ENCODE measurements around the gene EPS8L3. TPM values are rescaled to one million over a fixed set of nuclear protein-coding genes. Genes with fewer than 3 reads are reported as not detected.

Gene EPS8L3
- polyA plus RNA-seq, 1 of the 3 experiments (the other 2 are of a cell fraction): not detected

DNA sequence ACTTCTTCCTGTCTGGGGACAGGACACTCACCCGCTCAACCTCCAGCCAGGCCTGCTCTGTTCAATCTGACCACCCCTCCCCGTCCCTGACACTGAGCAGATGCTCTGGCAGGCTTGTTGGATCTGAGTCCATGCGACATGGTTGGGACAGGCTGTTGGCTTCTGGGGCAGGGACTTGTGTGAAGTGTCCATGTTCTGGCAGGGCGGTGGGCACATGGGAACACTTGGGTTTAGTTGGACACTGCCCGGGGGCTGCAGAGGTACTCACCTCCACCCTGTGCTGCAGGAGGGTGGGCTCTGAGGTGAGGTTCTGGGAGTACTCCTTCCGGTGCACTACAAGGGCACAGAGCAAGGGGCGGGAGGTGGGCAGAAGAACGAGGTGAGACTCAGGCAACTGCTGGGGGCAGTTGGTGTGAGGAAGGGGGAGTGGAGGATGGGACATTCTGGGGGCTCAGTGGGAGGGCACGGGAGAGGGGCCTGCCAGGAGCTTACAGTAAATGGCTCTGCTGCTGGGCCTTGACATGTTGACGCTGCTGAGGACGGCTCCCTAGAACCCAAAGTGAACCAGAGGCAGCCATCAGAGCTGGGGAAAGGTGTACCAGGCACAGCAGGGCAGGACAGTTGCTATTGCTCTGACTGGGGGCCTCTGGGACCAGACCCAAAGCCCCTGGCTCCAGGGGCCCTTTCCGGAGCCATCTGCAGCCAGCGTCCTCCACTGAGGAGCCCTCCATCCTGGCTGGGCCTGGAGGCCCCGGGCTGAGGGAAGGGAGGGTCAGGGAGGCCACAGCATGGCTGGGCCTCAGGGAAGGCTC, 2.3 kb downstream of the EPS8L3 start:
- Histone ChIP-seq H3K79me2 (ENCODE audit: insufficient read depth) (no peaks in the 10 kb centered on the region), H3F3A (replicated peaks; ENCODE audit: insufficient read depth) (no peaks in the 10 kb centered on the region), H3K4me3 (ENCODE audit: low read depth in 2 of 2, low read length in 1 of 2) (no peak overlapping the region), H3K27ac (ENCODE audit: low read depth in 2 of 2, low read length in 1 of 2) (no peak overlapping the region; a peak in 1 of 4 replicates), H3K27me3 (ENCODE audit: insufficient read depth) (no peaks in the 10 kb centered on the region), H2AFZ (ENCODE audit: low read depth) (no peak overlapping the region), H3K4me1 (ENCODE audit: control insufficient read depth in 1 of 2, insufficient read depth in 2 of 2, low read depth in 1 of 2, low read length in 1 of 2) (peaks cover 4 to 15% of the 10 kb centered on the region in 2 experiments; a peak in 2 of 4 replicates), H3K36me3 (replicated peaks in 1 of 2; ENCODE audit: control insufficient read depth in 1 of 2, insufficient read depth in 2 of 2, low read length in 1 of 2) (no peaks in the 10 kb centered on the region), H3K4me2 (no peak overlapping the region), H4K20me1 (ENCODE audit: insufficient read depth) (no peaks in the 10 kb centered on the region), H3K9me2 (no peaks in the 10 kb centered on the region), H3K9me3 (no peaks in the 10 kb centered on the region), H3K9ac (no peak overlapping the region)
- CTCF ChIA-PET: interaction anchor here (1.0 to 5.2 kb wide), 6 partner anchors 12 to 229 kb away, joined by 3 to 36 read pairs (median 6); partner anchors contain the start of gene AHCYL1
- TF ChIP-seq EP300 (IDR thresholded peaks at IDR 0.05; ENCODE audit: borderline replicate concordance in 1 of 2, low read depth in 1 of 2, low read length in 1 of 2): no peak
- TF ChIP-seq ZBTB33 (IDR thresholded peaks at IDR 0.05; ENCODE audit: borderline replicate concordance, low read depth): no peak
- TF ChIP-seq FOXM1 (IDR thresholded peaks at IDR 0.05; ENCODE audit: low read depth): no peak
- no peak for TF ChIP-seq RFX5 (IDR thresholded peaks at IDR 0.05; ENCODE audit: low read length)
- no peak for TF ChIP-seq CHD2 (IDR thresholded peaks at IDR 0.05; ENCODE audit: low read length, partially characterized antibody)
- no peak for TF ChIP-seq GATA2 (CRISPR knock-in tag; IDR thresholded peaks at IDR 0.05)
- TF ChIP-seq MXI1 (IDR thresholded peaks at IDR 0.05; ENCODE audit: low read depth, low read length): no peak
- TF ChIP-seq SIN3A (IDR thresholded peaks at IDR 0.05; ENCODE audit: borderline replicate concordance, low read depth, low read length): no peak
- no peak for TF ChIP-seq SMC3 (IDR thresholded peaks at IDR 0.05; ENCODE audit: low read depth, low read length)
- no peak for TF ChIP-seq RAD21 (IDR thresholded peaks at IDR 0.05; ENCODE audit: low read length)
- TF ChIP-seq EZH2phosphoT487 (IDR thresholded peaks at IDR 0.05; ENCODE audit: borderline replicate concordance, low read depth): no peak
- TF ChIP-seq GABPA (IDR thresholded peaks at IDR 0.05; ENCODE audit: low read depth): no peak
- POLR2A ChIA-PET: no interaction called here
- WGBS (ENCODE audit: low lambda C conversion rate): 86% methylated on average over 8 of the region's 14 CpGs
- DNase-seq: peak; percentile 28

GRCh38 chr1:109760581-109761226, 3.0 kb downstream of the EPS8L3 start:
- no peak overlapping the region for H3K9ac ChIP-seq
- H3F3A ChIP-seq (replicated peaks; ENCODE audit: insufficient read depth): no peaks in the 10 kb centered on the region
- POLR2A ChIA-PET: no interaction called here
- H4K20me1 ChIP-seq (ENCODE audit: insufficient read depth): no peaks in the 10 kb centered on the region
- no peak overlapping the region for H3K27ac ChIP-seq (ENCODE audit: low read depth in 2 of 2, low read length in 1 of 2)
- CTCF ChIA-PET: interaction anchor here (0.9 to 2.4 kb wide), 7 partner anchors 10 to 229 kb away, joined by 3 to 16 read pairs (median 5); partner anchors contain the start of gene AHCYL1
- no peaks in the 10 kb centered on the region for H3K27me3 ChIP-seq (ENCODE audit: insufficient read depth)
- no peak overlapping the region for H3K4me3 ChIP-seq (ENCODE audit: low read depth in 2 of 2, low read length in 1 of 2)
- peaks cover 4 to 15% of the 10 kb centered on the region in 2 experiments; a peak in 2 of 4 replicates for H3K4me1 ChIP-seq (ENCODE audit: control insufficient read depth in 1 of 2, insufficient read depth in 2 of 2, low read depth in 1 of 2, low read length in 1 of 2)
- no peaks in the 10 kb centered on the region for H3K9me2 ChIP-seq
- no peak overlapping the region for H3K4me2 ChIP-seq
- no peak for DNase-seq
- 71% methylated on average over 6 of the region's 7 CpGs for WGBS (ENCODE audit: low lambda C conversion rate)
- no peak overlapping the region for H2AFZ ChIP-seq (ENCODE audit: low read depth)
- no peaks in the 10 kb centered on the region for H3K9me3 ChIP-seq
- H3K79me2 ChIP-seq (ENCODE audit: insufficient read depth): no peaks in the 10 kb centered on the region
- no peaks in the 10 kb centered on the region for H3K36me3 ChIP-seq (replicated peaks in 1 of 2; ENCODE audit: control insufficient read depth in 1 of 2, insufficient read depth in 2 of 2, low read length in 1 of 2)
- TF ChIP-seq, protein P1, sequence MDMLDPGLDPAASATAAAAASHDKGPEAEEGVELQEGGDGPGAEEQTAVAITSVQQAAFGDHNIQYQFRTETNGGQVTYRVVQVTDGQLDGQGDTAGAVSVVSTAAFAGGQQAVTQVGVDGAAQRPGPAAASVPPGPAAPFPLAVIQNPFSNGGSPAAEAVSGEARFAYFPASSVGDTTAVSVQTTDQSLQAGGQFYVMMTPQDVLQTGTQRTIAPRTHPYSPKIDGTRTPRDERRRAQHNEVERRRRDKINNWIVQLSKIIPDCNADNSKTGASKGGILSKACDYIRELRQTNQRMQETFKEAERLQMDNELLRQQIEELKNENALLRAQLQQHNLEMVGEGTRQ (IDR thresholded peaks at IDR 0.05; ENCODE audit: borderline replicate concordance, low read depth, low read length): no peak
- TF ChIP-seq PBX3 (IDR thresholded peaks at IDR 0.05) (no peak), POLR2AphosphoS5 (IDR thresholded peaks at IDR 0.05; ENCODE audit: low read depth, low read length) (no peak), MEF2A (IDR thresholded peaks at IDR 0.05; ENCODE audit: borderline replicate concordance, low read depth) (no peak), ZBTB33 (IDR thresholded peaks at IDR 0.05; ENCODE audit: borderline replicate concordance, low read depth) (no peak), YY1 (IDR thresholded peaks at IDR 0.05; ENCODE audit: low read depth) (no peak), RFX5 (IDR thresholded peaks at IDR 0.05; ENCODE audit: low read length) (no peak), GABPA (IDR thresholded peaks at IDR 0.05; ENCODE audit: low read depth) (no peak), RAD21 (IDR thresholded peaks at IDR 0.05; ENCODE audit: low read length) (no peak), SIN3A (IDR thresholded peaks at IDR 0.05; ENCODE audit: borderline replicate concordance, low read depth, low read length) (no peak), EP300 (IDR thresholded peaks at IDR 0.05; ENCODE audit: borderline replicate concordance in 1 of 2, low read depth in 1 of 2, low read length in 1 of 2) (no peak), FOXM1 (IDR thresholded peaks at IDR 0.05; ENCODE audit: low read depth) (no peak)
